SU-DHL-6 (cell line): ENCODE results near the gene VANGL2.

Source experiments
- H2AFZ ChIP-seq: fragments of 200-600 bp; sonication (generic); 2 replicates; pipeline ENCODE4 v1.6.1; 2014; ENCODE audit warnings: low read depth, mild to moderate bottlenecking, moderate library complexity, mixed read lengths, antibody characterized with exemption, low read length; ENCODE audit not compliant: severe bottlenecking
- H3F3A ChIP-seq: fragments of 200-600 bp; shearing (Covaris generic); 2 replicates; pipeline ENCODE4 v1.6.0; 2016; ENCODE audit warnings: antibody characterized with exemption, mild to moderate bottlenecking; ENCODE audit not compliant: insufficient read depth
- H3K27ac ChIP-seq: fragments of 200-600 bp; sonication (generic); 2 replicates; pipeline ENCODE4 v1.5.1; 2016; ENCODE audit warnings: low read depth, mild to moderate bottlenecking, low read length, moderate library complexity, mixed read lengths
- H3K27me3 ChIP-seq: fragments of 200-600 bp; sonication (generic), shearing (Covaris generic); 2 replicates; pipeline ENCODE4 v1.6.0; 2014; ENCODE audit warnings: mild to moderate bottlenecking, low read length
- H3K36me3 ChIP-seq: fragments of 200-600 bp; sonication (generic); 2 replicates; pipeline ENCODE4 v1.6.1; 2014; ENCODE audit warnings: mild to moderate bottlenecking, low read length, mixed read lengths
- H3K4me2 ChIP-seq: fragments of 300-600, 200-600 bp; shearing (Covaris generic), sonication (generic); 2 replicates; pipeline ENCODE4 v1.6.0; 2014; ENCODE audit warnings: low read length, low read depth, mild to moderate bottlenecking; ENCODE audit not compliant: poor library complexity, severe bottlenecking
- H3K4me3 ChIP-seq: fragments of 200-600 bp; sonication (generic); 2 replicates; pipeline ENCODE4 v1.5.1; 2014; ENCODE audit warnings: antibody characterized with exemption, low read length, mild to moderate bottlenecking, mixed read lengths; ENCODE audit not compliant: insufficient read depth, poor library complexity, severe bottlenecking
- H3K79me2 ChIP-seq: fragments of 200-600 bp; sonication (generic); 2 replicates; pipeline ENCODE4 v1.6.1; 2014; ENCODE audit warnings: mild to moderate bottlenecking, low read length, moderate library complexity; ENCODE audit not compliant: insufficient read depth
- H3K9ac ChIP-seq: fragments of 200-600 bp; sonication (generic); 2 replicates; pipeline ENCODE4 v1.7.0; 2014; ENCODE audit warnings: mild to moderate bottlenecking, low read length
- H3K9me2 ChIP-seq: fragments of 200-600 bp; sonication (generic); replicated peaks from 2 replicates; pipeline ENCODE4 v1.6.1; 2014; ENCODE audit warnings: low read length; ENCODE audit not compliant: insufficient read depth
- H3K9me3 ChIP-seq: fragments of 200-600 bp; sonication (generic); 2 replicates; pipeline ENCODE4 v1.6.1; 2014; ENCODE audit warnings: low read length, mixed read lengths; ENCODE audit not compliant: insufficient read depth
- H4K20me1 ChIP-seq: fragments of 200-600 bp; sonication (generic); 2 replicates; pipeline ENCODE4 v1.6.1; 2014; ENCODE audit warnings: low read depth, mild to moderate bottlenecking, antibody characterized with exemption, low read length, moderate library complexity, mixed read lengths
- EZH2phosphoT487 ChIP-seq: fragments of 200-600 bp; sonication (generic), shearing (Covaris generic); conservative IDR thresholded peaks from 2 replicates; pipeline ENCODE4 v1.6.1; 2018; ENCODE audit warnings: mild to moderate bottlenecking, antibody characterized with exemption, low read length, moderate library complexity, mixed read lengths
- TF ChIP-seq, protein P1 (sequence below): fragments of 200-600 bp; sonication (generic); IDR thresholded peaks from one replicate; pipeline ENCODE4 v1.5.1; 2017; ENCODE audit warnings: antibody characterized with exemption, mild to moderate bottlenecking, low read length, moderate library complexity; ENCODE audit not compliant: insufficient read depth, poor library complexity, severe bottlenecking

VANGL2 gene

DNA sequence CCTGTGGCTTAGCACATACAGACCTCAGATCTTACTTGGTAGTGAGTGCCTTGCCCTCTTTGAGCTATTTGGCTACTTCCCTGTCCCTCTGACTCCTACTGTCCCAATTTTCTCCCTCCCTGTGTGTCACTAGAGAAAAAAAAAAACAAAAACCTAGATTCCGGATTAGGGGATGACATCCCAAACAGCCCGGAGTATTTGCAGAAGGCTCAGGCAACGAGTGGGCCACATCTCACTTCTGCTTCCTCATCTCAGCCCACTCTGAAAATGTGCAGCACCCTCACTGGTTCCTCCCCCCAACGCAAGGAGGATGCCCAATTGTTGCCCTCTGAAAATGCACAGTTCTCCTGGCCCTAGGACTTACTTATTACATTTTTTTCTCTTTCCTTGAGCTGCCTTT is 28.6 kb upstream of the VANGL2 start:
- Histone ChIP-seq H3K27me3 (no peaks in the 10 kb centered on the region), H2AFZ (no peak overlapping the region), H3K36me3 (no peaks in the 10 kb centered on the region), H3F3A (no peaks in the 10 kb centered on the region), H3K79me2 (no peaks in the 10 kb centered on the region), H3K9me3 (no peaks in the 10 kb centered on the region), H3K9me2 (no peaks in the 10 kb centered on the region), H3K4me2 (no peak overlapping the region), H3K4me3 (no peak overlapping the region), H3K9ac (no peak overlapping the region), H3K27ac (no peak overlapping the region), H4K20me1 (no peaks in the 10 kb centered on the region)
- no peak for TF ChIP-seq EZH2phosphoT487
- TF ChIP-seq, protein P1, sequence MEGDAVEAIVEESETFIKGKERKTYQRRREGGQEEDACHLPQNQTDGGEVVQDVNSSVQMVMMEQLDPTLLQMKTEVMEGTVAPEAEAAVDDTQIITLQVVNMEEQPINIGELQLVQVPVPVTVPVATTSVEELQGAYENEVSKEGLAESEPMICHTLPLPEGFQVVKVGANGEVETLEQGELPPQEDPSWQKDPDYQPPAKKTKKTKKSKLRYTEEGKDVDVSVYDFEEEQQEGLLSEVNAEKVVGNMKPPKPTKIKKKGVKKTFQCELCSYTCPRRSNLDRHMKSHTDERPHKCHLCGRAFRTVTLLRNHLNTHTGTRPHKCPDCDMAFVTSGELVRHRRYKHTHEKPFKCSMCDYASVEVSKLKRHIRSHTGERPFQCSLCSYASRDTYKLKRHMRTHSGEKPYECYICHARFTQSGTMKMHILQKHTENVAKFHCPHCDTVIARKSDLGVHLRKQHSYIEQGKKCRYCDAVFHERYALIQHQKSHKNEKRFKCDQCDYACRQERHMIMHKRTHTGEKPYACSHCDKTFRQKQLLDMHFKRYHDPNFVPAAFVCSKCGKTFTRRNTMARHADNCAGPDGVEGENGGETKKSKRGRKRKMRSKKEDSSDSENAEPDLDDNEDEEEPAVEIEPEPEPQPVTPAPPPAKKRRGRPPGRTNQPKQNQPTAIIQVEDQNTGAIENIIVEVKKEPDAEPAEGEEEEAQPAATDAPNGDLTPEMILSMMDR, result no peak

DNA sequence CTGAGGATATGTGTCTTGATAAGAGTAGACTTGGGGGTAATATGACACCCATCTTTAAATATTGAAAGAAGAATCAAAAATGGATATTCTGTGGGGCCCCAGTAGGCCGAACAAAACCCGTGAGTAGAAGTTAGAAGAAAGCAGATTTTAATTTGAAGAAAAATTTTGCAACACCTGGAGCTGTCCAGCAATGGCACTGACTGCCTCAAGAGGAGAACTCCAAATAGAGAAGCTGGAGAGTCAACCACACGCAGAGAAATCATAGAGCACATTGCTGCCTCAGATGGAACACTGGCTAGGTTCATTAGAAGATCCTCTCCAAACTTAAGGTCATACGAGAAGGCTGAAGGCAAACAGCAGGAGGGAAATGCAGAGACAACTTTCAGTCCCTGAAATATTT is 26.7 kb upstream of the VANGL2 start:
- Histone ChIP-seq H3F3A (no peaks in the 10 kb centered on the region), H3K27me3 (no peaks in the 10 kb centered on the region), H2AFZ (no peak overlapping the region), H3K9me3 (no peaks in the 10 kb centered on the region), H3K79me2 (no peaks in the 10 kb centered on the region), H3K4me3 (no peak overlapping the region), H3K36me3 (no peaks in the 10 kb centered on the region), H3K9me2 (no peaks in the 10 kb centered on the region), H3K4me2 (no peak overlapping the region), H3K9ac (no peak overlapping the region), H3K27ac (no peak overlapping the region), H4K20me1 (no peaks in the 10 kb centered on the region)
- TF ChIP-seq, protein P1, result no peak
- TF ChIP-seq EZH2phosphoT487, result no peak

DNA sequence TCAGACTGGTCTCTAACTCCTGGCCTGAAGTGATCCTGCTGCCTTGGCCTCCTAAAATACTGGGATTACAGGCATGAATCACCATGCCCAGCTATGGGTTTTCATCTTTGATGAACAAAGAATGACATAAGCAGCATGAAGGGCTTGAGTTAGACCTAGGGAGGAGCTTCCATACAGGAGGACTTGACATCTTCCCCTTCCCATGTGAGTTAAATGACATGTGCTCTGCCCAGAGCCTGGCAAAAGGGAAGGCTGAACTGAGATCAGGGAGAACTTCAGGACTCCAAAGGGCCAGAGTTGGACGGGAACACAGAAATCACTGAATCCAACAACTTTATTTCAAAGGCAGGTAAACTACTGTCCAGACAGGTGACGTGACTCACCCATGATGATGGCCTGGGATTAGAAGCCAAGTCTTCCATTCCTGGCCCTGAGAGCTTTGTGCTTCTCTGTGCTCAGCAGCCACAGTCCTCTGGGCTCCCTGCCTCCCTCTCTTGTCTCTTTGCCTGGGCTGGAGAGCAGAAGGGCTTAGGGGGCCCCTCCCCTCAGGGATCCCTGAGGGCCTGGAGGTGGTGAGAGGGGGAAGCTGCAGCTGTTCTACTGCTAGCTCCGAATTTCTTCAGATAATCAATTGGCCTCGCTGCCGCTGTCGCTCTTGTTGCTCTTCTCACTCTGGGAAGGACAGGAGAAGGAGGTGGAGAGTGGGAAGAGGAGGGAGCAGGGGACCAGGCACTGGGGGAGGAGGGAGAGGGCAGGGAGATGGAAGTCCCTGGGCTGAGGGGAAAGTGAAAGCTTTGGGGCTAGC is 25.9 kb upstream of the VANGL2 start:
- Histone ChIP-seq H4K20me1 (no peaks in the 10 kb centered on the region), H3K27ac (no peak overlapping the region), H3K9me3 (no peaks in the 10 kb centered on the region), H3F3A (no peaks in the 10 kb centered on the region), H3K36me3 (no peaks in the 10 kb centered on the region), H3K4me3 (no peak overlapping the region), H3K27me3 (no peaks in the 10 kb centered on the region), H2AFZ (no peak overlapping the region), H3K79me2 (no peaks in the 10 kb centered on the region), H3K4me2 (no peak overlapping the region), H3K9ac (no peak overlapping the region), H3K9me2 (no peaks in the 10 kb centered on the region)
- TF ChIP-seq, protein P1, result no peak
- no peak for TF ChIP-seq EZH2phosphoT487
